BJ (cell line): ENCODE data around the gene SZRD1. TPM values are rescaled to one million over a fixed set of nuclear protein-coding genes. Genes with fewer than 3 reads are reported as not detected.
A peak's percentile ranks its signal among the peaks of the same experiment; 100 is the strongest.
"Not testable (repeated sequence)": the region's sequence is repeated elsewhere in the genome, so short reads cannot be mapped to it uniquely, and the experiment has no call there.

Experiments used
- CTCF ChIA-PET: fragments of 350-600 bp; formaldehyde crosslinking; extraction: SDS; loops from one replicate; lab custom pipeline; 2021; ENCODE audit warnings: antibody characterized with exemption, inconsistent platforms; lab: Yijun Ruan, JAX
- POLR2A ChIA-PET: fragments of 300-600 bp; sonication (Branson Sonifier 250); formaldehyde crosslinking; extraction: SDS; loops from one replicate; lab custom pipeline; 2021; ENCODE audit warnings: antibody characterized with exemption; lab: Charles Lee
- DNase-seq: peaks from one replicate; pipeline ENCODE4 v3.0.0-alpha.2; 2011; ENCODE audit warnings: low read depth
- H3K27me3 ChIP-seq: 2 replicates; pipeline ENCODE4 v1.6.0; 2011; ENCODE audit warnings: low read length; ENCODE audit not compliant: control insufficient read depth, insufficient read depth
- H3K36me3 ChIP-seq: 2 replicates; pipeline ENCODE4 v1.5.1; 2011; ENCODE audit warnings: low read length; ENCODE audit not compliant: control insufficient read depth, insufficient read depth
- H3K4me3 ChIP-seq: 2 replicates; pipeline ENCODE4 v1.5.1; 2011; ENCODE audit warnings: low read depth, mild to moderate bottlenecking, control low read depth, low read length
- CTCF ChIP-seq: IDR thresholded peaks from 2 replicates; pipeline ENCODE4 v1.5.1; 2011; ENCODE audit warnings: low read depth, mild to moderate bottlenecking, control low read depth, inconsistent platforms, low read length, moderate library complexity; ENCODE audit not compliant: insufficient read depth
- polyA plus RNA-seq: library from polyadenylated mRNA; depleted of rRNA; stranded (reverse); fragments of >200 nt; gene quantifications from 2 replicates; pipeline ENCODE4 v1.2.3, GENCODE V29; 2011

The SZRD1 gene
- polyA plus RNA-seq, 1 experiment: 125 TPM

- no peak for DNase-seq
- POLR2A ChIA-PET: no interaction called here
- no peak for TF ChIP-seq CTCF
- peak overlapping the region; percentile 26 for H3K4me3 ChIP-seq
- H3K27me3 ChIP-seq: no peaks in the 10 kb centered on the region
- H3K36me3 ChIP-seq: no peaks in the 10 kb centered on the region
- CTCF ChIA-PET: interaction anchor here (1.0 to 4.2 kb wide), 5 partner anchors 10 to 274 kb away, joined by 3 to 28 read pairs (median 5); no protein-coding TSS in a partner anchor
Measured at GRCh38 chr1:16352842-16353535, 14.1 kb upstream of the SZRD1 start.

GRCh38 chr1:16354619-16355018 lies 12.4 kb upstream of the SZRD1 start:
- TF ChIP-seq CTCF: no peak
- no peak overlapping the region for H3K4me3 ChIP-seq
- no peaks in the 10 kb centered on the region for H3K36me3 ChIP-seq
- H3K27me3 ChIP-seq: no peaks in the 10 kb centered on the region
- POLR2A ChIA-PET: no interaction called here
- DNase-seq: no peak
- CTCF ChIA-PET: interaction anchor here (0.8 to 4.2 kb wide), 2 partner anchors 9 to 282 kb away, joined by 3 to 28 read pairs; no protein-coding TSS in a partner anchor

GRCh38 chr1:16356867-16357266 lies 10.2 kb upstream of the SZRD1 start:
- TF ChIP-seq CTCF: no peak
- CTCF ChIA-PET: interaction anchor here (0.6 kb wide), 1 partner anchor 20 kb away, joined by 5 read pairs; no protein-coding TSS in a partner anchor

GRCh38 chr1:16365146-16365498 lies 1.9 kb upstream of the SZRD1 start:
- H3K36me3 ChIP-seq, H3K27me3 ChIP-seq, POLR2A ChIA-PET, DNase-seq, H3K4me3 ChIP-seq: not testable (repeated sequence)
- CTCF ChIA-PET: interaction anchor here (1.1 to 4.0 kb wide), 6 partner anchors 76 to 291 kb away, joined by 3 to 63 read pairs (median 13); partner anchors contain the start of genes FAM131C and NECAP2

More at GRCh38 chr1:16356867-16357266, 10.2 kb upstream of the SZRD1 start:
- no peaks in the 10 kb centered on the region for H3K36me3 ChIP-seq
- no peak overlapping the region for H3K4me3 ChIP-seq
- no peak for DNase-seq
- H3K27me3 ChIP-seq: no peaks in the 10 kb centered on the region
- POLR2A ChIA-PET: no interaction called here

- CTCF ChIA-PET: interaction anchor here (1.2 to 1.4 kb wide), 4 partner anchors 19 to 285 kb away, joined by 3 to 8 read pairs (median 4); partner anchors contain the start of gene NECAP2
- H3K27me3 ChIP-seq: no peaks in the 10 kb centered on the region
- no peaks in the 10 kb centered on the region for H3K36me3 ChIP-seq
- POLR2A ChIA-PET: no interaction called here
- H3K4me3 ChIP-seq: peak overlapping the region; percentile 86
- no peak for DNase-seq
- peak; percentile 15; the same call in 1 of the 2 replicates for TF ChIP-seq CTCF
Measured at GRCh38 chr1:16367258-16367967, 371 bp downstream of the SZRD1 start.
